B cell (primary cell): ENCODE measurements around the gene FBXO15. TPM values are rescaled to one million over a fixed set of nuclear protein-coding genes. Genes with fewer than 3 reads are reported as not detected.

ENCODE experiments used
- ATAC-seq: fragments of 200-7000 bp; cut with Tn5 transposase; one replicate; pipeline ENCODE4 v1.10.0; 2021; ENCODE audit warnings: low read depth, mild to moderate bottlenecking, moderate number of reproducible peaks, moderate library complexity
- CTCF ChIA-PET: fragments of 350-600 bp; sonication (Branson Sonifier 250); formaldehyde crosslinking; loops from one replicate; lab custom pipeline; 2021; ENCODE audit warnings: antibody characterized with exemption, inconsistent platforms; lab: Charles Lee
- POLR2A ChIA-PET: fragments of 350-600 bp; sonication (Branson Sonifier 250); formaldehyde crosslinking; loops from one replicate; lab custom pipeline; 2021; ENCODE audit warnings: antibody characterized with exemption; lab: Charles Lee
- DNase-seq: peaks from one replicate; pipeline ENCODE4 v3.0.0; 2013
- H2AFZ ChIP-seq: 2 replicates; pipeline ENCODE4 v1.6.1; 2012; ENCODE audit warnings: mild to moderate bottlenecking, low read depth, low read length; ENCODE audit not compliant: insufficient read depth, poor library complexity, severe bottlenecking
- H3K27ac ChIP-seq, 2 donors: 1 replicate in 1 of 2; 2 replicates in 1 of 2; pipeline ENCODE4 v1.5.1; 2012 to 2013; ENCODE audit warnings: low read length in 2 of 2, mild to moderate bottlenecking in 2 of 2, moderate library complexity in 1 of 2
- H3K27me3 ChIP-seq, 4 experiments: fragments of 200-600 bp in 1 of 4; sonication (generic) in 1 of 4; replicated peaks in 1 of 4; 1 replicate in 2 of 4; 2 replicates in 2 of 4; pipeline versions ENCODE4 v1.6.1 to v1.7.0; 2013 to 2016; ENCODE audit warnings: low read length in 3 of 4, mild to moderate bottlenecking in 2 of 4, mixed read lengths in 1 of 4, moderate library complexity in 1 of 4; ENCODE audit not compliant: insufficient read depth in 4 of 4, control insufficient read depth in 3 of 4; ENCODE audit errors: control extremely low read depth in 1 of 4
- H3K36me3 ChIP-seq, 2 experiments: replicated peaks in 1 of 2; 1 replicate in 1 of 2; 2 replicates in 1 of 2; pipeline versions ENCODE4 v1.6.1 to v1.7.1; 2013; ENCODE audit warnings: low read length in 1 of 2; ENCODE audit not compliant: insufficient read depth in 2 of 2, control insufficient read depth in 1 of 2; ENCODE audit errors: control extremely low read depth in 1 of 2, extremely low read depth in 1 of 2
- H3K4me1 ChIP-seq, 2 donors: fragments of 200-600 bp in 1 of 2; sonication (generic) in 1 of 2; 1 replicate in 1 of 2; 2 replicates in 1 of 2; pipeline versions ENCODE4 v1.5.1 to v1.6.1; 2013 to 2017; ENCODE audit warnings: low read length in 2 of 2; ENCODE audit not compliant: control insufficient read depth in 2 of 2, insufficient read depth in 2 of 2
- H3K4me2 ChIP-seq: replicated peaks from 2 replicates; pipeline ENCODE3; 2012; ENCODE audit warnings: mild to moderate bottlenecking, low read depth, low read length; ENCODE audit not compliant: poor library complexity, severe bottlenecking
- H3K4me3 ChIP-seq, 5 experiments: fragments of 200-600 bp in 1 of 5; sonication (generic) in 1 of 5; 1 replicate in 3 of 5; 2 replicates in 2 of 5; pipeline versions ENCODE4 v1.5.1 to v1.7.0; 2011 to 2016; ENCODE audit warnings: low read length in 4 of 5, mild to moderate bottlenecking in 4 of 5, low read depth in 2 of 5, control low read depth in 1 of 5, moderate library complexity in 1 of 5; ENCODE audit not compliant: insufficient read depth in 1 of 5; ENCODE audit errors: control extremely low read depth in 1 of 5, extremely low read depth in 1 of 5
- H3K79me2 ChIP-seq: fragments of 200-600 bp; sonication (generic); one replicate; pipeline ENCODE4 v1.6.0; 2016; ENCODE audit warnings: low read length; ENCODE audit not compliant: control insufficient read depth, insufficient read depth
- H3K9ac ChIP-seq: fragments of 200-600 bp; sonication (generic); 2 replicates; pipeline ENCODE4 v1.6.1; 2017; ENCODE audit warnings: mild to moderate bottlenecking, low read length, moderate library complexity
- H3K9me3 ChIP-seq, 3 donors: one replicate each; pipeline versions ENCODE4 v1.6.1 to v1.7.1; 2013; ENCODE audit warnings: low read length in 2 of 3; ENCODE audit not compliant: control insufficient read depth in 2 of 3, insufficient read depth in 1 of 3; ENCODE audit errors: control extremely low read depth in 1 of 3
- H4K20me1 ChIP-seq: 2 replicates; pipeline ENCODE4 v1.6.0; 2012; ENCODE audit warnings: mild to moderate bottlenecking, low read length; ENCODE audit not compliant: insufficient read depth, control insufficient read depth, poor library complexity, severe bottlenecking
- H3K27ac Mint-ChIP-seq: one replicate; pipeline ENCODE4 v1.8.0; 2021; ENCODE audit warnings: mixed read lengths
- H3K27me3 Mint-ChIP-seq: one replicate; pipeline ENCODE4 v1.8.0; 2021; ENCODE audit warnings: mixed read lengths
- H3K4me1 Mint-ChIP-seq: one replicate; pipeline ENCODE4 v1.8.0; 2021; ENCODE audit warnings: mixed read lengths
- H3K4me3 Mint-ChIP-seq: one replicate; pipeline ENCODE4 v1.8.0; 2021; ENCODE audit warnings: mixed read lengths
- H3K9me3 Mint-ChIP-seq: one replicate; pipeline ENCODE4 v1.8.0; 2022; ENCODE audit warnings: mixed read lengths; ENCODE audit not compliant: insufficient read depth
- CTCF ChIP-seq: fragments of 200-600 bp; IDR thresholded peaks from one replicate; pipeline ENCODE4 v1.8.0; 2022; ENCODE audit warnings: antibody characterized with exemption, mild to moderate bottlenecking
- EZH2 ChIP-seq: IDR thresholded peaks from 2 replicates; pipeline ENCODE4 v1.6.1; 2012; ENCODE audit warnings: borderline replicate concordance, low read depth, mild to moderate bottlenecking, moderate library complexity, low read length; ENCODE audit not compliant: insufficient read depth, poor library complexity, severe bottlenecking
- WGBS: methylation state at CpG from one replicate; pipeline ENCODE4 v1.1.5; 2013; ENCODE audit warnings: missing lambda C conversion rate; ENCODE audit not compliant: insufficient coverage; 5-methylcytosine and 5-hydroxymethylcytosine counted together
- intact Hi-C: fragments of 100-400 bp; cut with micrococcal nuclease; formaldehyde crosslinking; loops from one replicate; pipeline ENCODE4 v1.10.0; 2022
- polyA plus RNA-seq: library from polyadenylated mRNA; depleted of rRNA; stranded (reverse); fragments of >200 nt; gene quantifications from 2 replicates; pipeline ENCODE4 v1.2.3, GENCODE V29; 2012
- total RNA-seq, 2 donors: library from RNA; stranded (reverse); fragments of 120-200 nt in 1 of 2; gene quantifications; 1 replicate in 1 of 2; 2 replicates in 1 of 2; pipeline versions ENCODE4 v1.2.3 to v1.2.4, GENCODE V29; 2013 to 2022

Gene FBXO15
- total and polyA plus RNA-seq, 2 donors (not counting 1 experiment from before 2014, with no cell fraction given) = 1.6 to 4.1 TPM

DNA sequence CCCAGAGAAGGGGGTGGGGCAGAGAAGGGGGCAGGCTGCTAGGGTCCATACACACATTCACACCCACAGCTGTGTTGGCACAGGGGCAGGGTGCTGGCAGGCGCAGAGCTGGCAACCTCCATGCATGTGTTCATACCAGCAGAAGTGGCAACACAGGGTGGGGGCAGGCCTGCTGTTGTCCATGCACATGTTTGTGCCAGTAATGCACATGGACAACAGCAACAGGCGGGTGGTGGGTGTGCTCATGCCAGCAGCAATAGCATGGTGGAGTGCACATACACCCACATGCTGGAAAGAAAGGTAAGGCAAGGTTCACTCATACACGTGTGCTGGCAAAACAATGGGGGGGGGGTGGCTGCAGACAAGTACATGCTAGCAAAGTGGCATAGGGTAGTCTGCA is 54.7 kb downstream of the FBXO15 start:
- intact Hi-C loops = no loop called here
- Histone ChIP-seq H3K9ac (no peak overlapping the region), H3K27me3 (peaks cover 0 to 3% (median 0%) of the 10 kb centered on the region in 4 experiments), H3K9me3 (peaks cover 0 to 5% (median 0%) of the 10 kb centered on the region in 3 donors), H3K4me2 (no peak overlapping the region), H3K4me3 (no peak overlapping the region), H3K36me3 (no peaks in the 10 kb centered on the region), H3K4me1 (no peaks in the 10 kb centered on the region), H3K27ac (no peak overlapping the region), H4K20me1 (no peaks in the 10 kb centered on the region), H3K79me2 (no peaks in the 10 kb centered on the region), H2AFZ (no peak overlapping the region)
- no peak for DNase-seq
- ATAC-seq = no peak
- 87% methylated on average over 3 of the region's 3 CpGs for WGBS
- Mint-ChIP-seq H3K4me1 (peaks cover 3% of the 10 kb centered on the region), H3K27me3 (peaks cover 22% of the 10 kb centered on the region), H3K4me3 (no peak overlapping the region), H3K27ac (no peak overlapping the region), H3K9me3 (no peaks in the 10 kb centered on the region)
- POLR2A ChIA-PET = no interaction called here
- CTCF ChIA-PET = interaction anchor here (1.1 kb wide), 1 partner anchor 10 kb away, joined by 3 read pairs; no protein-coding TSS in a partner anchor
- TF ChIP-seq EZH2 (no peak), CTCF (no peak)

GRCh38 chr18:74084184-74084855 is 63.3 kb downstream of the FBXO15 start:
- H3K9ac ChIP-seq = no peak overlapping the region
- ATAC-seq (no peak), DNase-seq (no peak)
- H3K9me3 ChIP-seq = no peaks in the 10 kb centered on the region
- Mint-ChIP-seq H3K4me3 (no peak overlapping the region), H3K27me3 (no peaks in the 10 kb centered on the region), H3K9me3 (no peaks in the 10 kb centered on the region), H3K27ac (no peak overlapping the region), H3K4me1 (peaks cover 14% of the 10 kb centered on the region)
- H3K27ac ChIP-seq = no peak overlapping the region
- no peak overlapping the region for H3K4me2 ChIP-seq
- no peaks in the 10 kb centered on the region for H3K27me3 ChIP-seq
- H3K4me3 ChIP-seq = no peak overlapping the region
- TF ChIP-seq CTCF = no peak
- no peak for TF ChIP-seq EZH2
- no peaks in the 10 kb centered on the region for H4K20me1 ChIP-seq
- no peaks in the 10 kb centered on the region for H3K79me2 ChIP-seq
- POLR2A ChIA-PET = no interaction called here
- no peaks in the 10 kb centered on the region for H3K36me3 ChIP-seq
- WGBS = 98% methylated on average over 6 of the region's 9 CpGs
- intact Hi-C loops = no loop called here
- CTCF ChIA-PET = interaction anchor here (1.0 to 2.7 kb wide), 6 partner anchors 10 to 467 kb away, joined by 4 to 47 read pairs (median 15); no protein-coding TSS in a partner anchor
- H3K4me1 ChIP-seq = peaks cover 11 to 15% of the 10 kb centered on the region in 2 donors
- H2AFZ ChIP-seq = no peak overlapping the region
